Measurements from ENCODE around the gene LYRM4. TPM values are rescaled to one million over a fixed set of nuclear protein-coding genes. Genes with fewer than 3 reads are reported as not detected.

LYRM4 gene
- total RNA-seq, 1 donor: 25.5 TPM

GRCh38 chr6:5238336-5238735 lies 22.4 kb downstream of the LYRM4 start:
- Histone ChIP-seq H3K9me3 (ENCODE audit: low read depth, low read length) (no peaks in the 10 kb centered on the region), H3K4me1 (ENCODE audit: insufficient read depth, low read length) (no peaks in the 10 kb centered on the region), H3K4me3 (ENCODE audit: low read length) (no peak overlapping the region), H3K27me3 (ENCODE audit: insufficient read depth, low read length) (no peaks in the 10 kb centered on the region)

GRCh38 chr6:5237805-5238204 lies 22.9 kb downstream of the LYRM4 start:
- H3K4me1 ChIP-seq (ENCODE audit: insufficient read depth, low read length): no peaks in the 10 kb centered on the region
- no peak overlapping the region for H3K4me3 ChIP-seq (ENCODE audit: low read length)
- no peaks in the 10 kb centered on the region for H3K27me3 ChIP-seq (ENCODE audit: insufficient read depth, low read length)
- no peaks in the 10 kb centered on the region for H3K9me3 ChIP-seq (ENCODE audit: low read depth, low read length)

- no peaks in the 10 kb centered on the region for H3K9me3 ChIP-seq (ENCODE audit: low read depth, low read length)
- H3K27me3 ChIP-seq (ENCODE audit: insufficient read depth, low read length): no peaks in the 10 kb centered on the region
- peaks cover 2% of the 10 kb centered on the region for H3K4me1 ChIP-seq (ENCODE audit: insufficient read depth, low read length)
- H3K4me3 ChIP-seq (ENCODE audit: low read length): no peak overlapping the region
These were observed 24.9 kb downstream of the LYRM4 start for GRCh38 chr6:5235830-5236229.

GRCh38 chr6:5234874-5235273 lies 25.9 kb downstream of the LYRM4 start:
- Histone ChIP-seq H3K27me3 (ENCODE audit: insufficient read depth, low read length) (no peaks in the 10 kb centered on the region), H3K9me3 (ENCODE audit: low read depth, low read length) (no peaks in the 10 kb centered on the region), H3K4me1 (ENCODE audit: insufficient read depth, low read length) (peaks cover 5% of the 10 kb centered on the region), H3K4me3 (ENCODE audit: low read length) (no peak overlapping the region)

- Histone ChIP-seq H3K27me3 (ENCODE audit: insufficient read depth, low read length) (no peaks in the 10 kb centered on the region), H3K4me1 (ENCODE audit: insufficient read depth, low read length) (peaks cover 5% of the 10 kb centered on the region), H3K4me3 (ENCODE audit: low read length) (no peak overlapping the region)
These were observed 29.5 kb downstream of the LYRM4 start for GRCh38 chr6:5231289-5231688.

GRCh38 chr6:5230081-5230480 lies 30.7 kb downstream of the LYRM4 start:
- Histone ChIP-seq H3K4me1 (ENCODE audit: insufficient read depth, low read length) (peaks cover 5% of the 10 kb centered on the region), H3K27me3 (ENCODE audit: insufficient read depth, low read length) (no peaks in the 10 kb centered on the region), H3K9me3 (ENCODE audit: low read depth, low read length) (no peaks in the 10 kb centered on the region), H3K4me3 (ENCODE audit: low read length) (no peak overlapping the region)

More at GRCh38 chr6:5231289-5231688, 29.5 kb downstream of the LYRM4 start:
- no peaks in the 10 kb centered on the region for H3K9me3 ChIP-seq (ENCODE audit: low read depth, low read length)

GRCh38 chr6:5229356-5229755 lies 31.4 kb downstream of the LYRM4 start:
- peaks cover 5% of the 10 kb centered on the region for H3K4me1 ChIP-seq (ENCODE audit: insufficient read depth, low read length)
- no peak overlapping the region for H3K4me3 ChIP-seq (ENCODE audit: low read length)
- no peaks in the 10 kb centered on the region for H3K9me3 ChIP-seq (ENCODE audit: low read depth, low read length)
- H3K27me3 ChIP-seq (ENCODE audit: insufficient read depth, low read length): no peaks in the 10 kb centered on the region

- Histone ChIP-seq H3K9me3 (ENCODE audit: low read depth, low read length) (no peaks in the 10 kb centered on the region), H3K4me3 (ENCODE audit: low read length) (no peak overlapping the region), H3K4me1 (ENCODE audit: insufficient read depth, low read length) (no peaks in the 10 kb centered on the region), H3K27me3 (ENCODE audit: insufficient read depth, low read length) (no peaks in the 10 kb centered on the region)
These were observed 37.4 kb downstream of the LYRM4 start for GRCh38 chr6:5223309-5223708.

- Histone ChIP-seq H3K27me3 (ENCODE audit: insufficient read depth, low read length) (no peaks in the 10 kb centered on the region), H3K9me3 (ENCODE audit: low read depth, low read length) (no peaks in the 10 kb centered on the region), H3K4me3 (ENCODE audit: low read length) (no peak overlapping the region), H3K4me1 (ENCODE audit: insufficient read depth, low read length) (no peaks in the 10 kb centered on the region)
These were observed 40.3 kb downstream of the LYRM4 start for GRCh38 chr6:5220443-5220842.

GRCh38 chr6:5219011-5219691 lies 41.6 kb downstream of the LYRM4 start:
- no peaks in the 10 kb centered on the region for H3K4me1 ChIP-seq (ENCODE audit: insufficient read depth, low read length)
- no peak overlapping the region for H3K4me3 ChIP-seq (ENCODE audit: low read length)
- no peaks in the 10 kb centered on the region for H3K27me3 ChIP-seq (ENCODE audit: insufficient read depth, low read length)
- no peaks in the 10 kb centered on the region for H3K9me3 ChIP-seq (ENCODE audit: low read depth, low read length)

GRCh38 chr6:5217356-5217755 lies 43.4 kb downstream of the LYRM4 start:
- Histone ChIP-seq H3K27me3 (ENCODE audit: insufficient read depth, low read length) (no peaks in the 10 kb centered on the region), H3K4me3 (ENCODE audit: low read length) (no peak overlapping the region), H3K4me1 (ENCODE audit: insufficient read depth, low read length) (no peaks in the 10 kb centered on the region), H3K9me3 (ENCODE audit: low read depth, low read length) (no peaks in the 10 kb centered on the region)

GRCh38 chr6:5215799-5216198 lies 45.0 kb downstream of the LYRM4 start:
- no peaks in the 10 kb centered on the region for H3K4me1 ChIP-seq (ENCODE audit: insufficient read depth, low read length)
- no peaks in the 10 kb centered on the region for H3K27me3 ChIP-seq (ENCODE audit: insufficient read depth, low read length)
- H3K9me3 ChIP-seq (ENCODE audit: low read depth, low read length): no peaks in the 10 kb centered on the region
- H3K4me3 ChIP-seq (ENCODE audit: low read length): no peak overlapping the region

GRCh38 chr6:5215159-5215558 lies 45.6 kb downstream of the LYRM4 start:
- H3K9me3 ChIP-seq (ENCODE audit: low read depth, low read length): no peaks in the 10 kb centered on the region
- no peaks in the 10 kb centered on the region for H3K4me1 ChIP-seq (ENCODE audit: insufficient read depth, low read length)
- H3K4me3 ChIP-seq (ENCODE audit: low read length): no peak overlapping the region
- no peaks in the 10 kb centered on the region for H3K27me3 ChIP-seq (ENCODE audit: insufficient read depth, low read length)

GRCh38 chr6:5214570-5215052 lies 46.1 kb downstream of the LYRM4 start:
- no peaks in the 10 kb centered on the region for H3K27me3 ChIP-seq (ENCODE audit: insufficient read depth, low read length)
- H3K4me3 ChIP-seq (ENCODE audit: low read length): no peak overlapping the region
- no peaks in the 10 kb centered on the region for H3K9me3 ChIP-seq (ENCODE audit: low read depth, low read length)
- no peaks in the 10 kb centered on the region for H3K4me1 ChIP-seq (ENCODE audit: insufficient read depth, low read length)

GRCh38 chr6:5213836-5214235 lies 46.9 kb downstream of the LYRM4 start:
- no peak overlapping the region for H3K4me3 ChIP-seq (ENCODE audit: low read length)
- H3K4me1 ChIP-seq (ENCODE audit: insufficient read depth, low read length): no peaks in the 10 kb centered on the region
- H3K9me3 ChIP-seq (ENCODE audit: low read depth, low read length): no peaks in the 10 kb centered on the region
- H3K27me3 ChIP-seq (ENCODE audit: insufficient read depth, low read length): no peaks in the 10 kb centered on the region

- no peak overlapping the region for H3K4me3 ChIP-seq (ENCODE audit: low read length)
- H3K9me3 ChIP-seq (ENCODE audit: low read depth, low read length): no peaks in the 10 kb centered on the region
- no peaks in the 10 kb centered on the region for H3K4me1 ChIP-seq (ENCODE audit: insufficient read depth, low read length)
- H3K27me3 ChIP-seq (ENCODE audit: insufficient read depth, low read length): no peaks in the 10 kb centered on the region
These were observed 49.3 kb downstream of the LYRM4 start for GRCh38 chr6:5211492-5211891.
